GM19452 (cell line): Measurements from ENCODE around the gene ARPIN.
"Not testable (repeated sequence)": the region's sequence is repeated elsewhere in the genome, so short reads cannot be mapped to it uniquely, and the experiment has no call there.

Experiments used
- ATAC-seq: cut with Tn5 transposase; IDR thresholded peaks from one replicate; pipeline ENCODE4 v1.9.1; 2021; ENCODE audit not compliant: unreplicated experiment

Gene ARPIN

DNA sequence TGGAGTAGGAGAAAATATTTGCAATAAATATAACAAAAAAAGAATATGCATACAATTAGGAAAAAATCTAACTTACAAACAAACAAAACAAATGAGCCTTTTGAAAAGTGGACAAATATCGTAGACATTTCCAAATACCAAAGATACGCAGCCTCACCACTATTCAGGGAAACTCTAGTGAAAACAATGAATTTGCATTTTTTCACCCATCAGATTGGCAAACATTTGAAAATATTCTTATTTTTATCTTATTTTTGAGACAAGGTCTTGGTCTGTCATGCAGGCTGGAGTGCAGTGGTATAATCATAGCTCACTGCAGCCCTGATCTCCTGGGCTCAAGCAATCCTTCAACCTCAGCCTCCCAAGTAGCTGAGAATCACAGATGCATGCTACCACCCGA, 34.4 kb downstream of the ARPIN start:
- ATAC-seq = no peak

DNA sequence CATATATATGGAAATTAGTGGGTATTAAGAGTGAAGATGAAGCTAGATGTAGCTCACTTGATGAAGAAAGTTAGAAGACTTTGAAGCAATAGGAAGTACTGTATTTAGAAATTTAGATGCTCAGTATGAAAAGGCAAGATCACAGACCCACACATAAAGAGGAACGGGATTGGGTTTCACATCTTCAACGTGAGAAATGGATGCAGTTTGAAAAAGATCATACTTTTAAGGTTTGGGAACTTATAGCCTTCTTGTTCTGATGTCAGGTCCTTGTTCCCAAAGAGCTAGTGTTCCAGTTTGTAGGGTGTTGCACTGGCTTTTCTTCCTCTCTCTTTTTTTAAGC, 35.7 kb downstream of the ARPIN start:
- ATAC-seq = no peak

DNA sequence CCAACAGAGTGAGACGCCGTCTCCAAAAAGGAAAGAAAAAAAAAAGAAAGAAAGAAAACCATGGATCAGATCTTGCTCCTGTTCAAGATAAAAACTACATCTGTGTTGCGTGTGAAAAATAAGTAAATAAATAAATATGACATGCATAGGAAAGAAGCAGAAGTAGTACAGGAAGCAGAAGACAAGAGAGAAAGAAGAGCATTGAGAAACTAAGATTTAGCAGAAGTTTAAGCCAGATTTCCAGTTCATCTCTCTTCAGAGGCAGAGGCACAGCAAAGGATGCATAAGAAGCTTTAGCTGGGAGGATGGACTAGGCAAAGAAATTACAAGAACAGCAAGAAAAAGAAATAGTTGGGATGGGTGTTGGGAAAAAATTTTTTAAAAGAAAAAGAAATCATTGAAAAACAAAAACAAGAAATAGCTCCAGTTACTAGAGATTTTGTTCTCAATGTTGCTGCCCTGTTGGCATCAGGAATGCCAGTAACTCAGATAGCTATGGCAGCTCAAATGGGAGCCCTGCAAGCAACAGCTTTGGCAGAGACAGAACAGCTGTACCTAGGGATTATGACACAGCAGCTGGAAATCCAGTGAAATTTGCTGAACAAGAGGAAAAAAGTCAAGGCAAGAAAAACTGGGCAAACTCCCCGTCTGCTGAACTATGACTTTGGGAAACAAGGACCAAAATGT, 36.2 kb downstream of the ARPIN start:
- ATAC-seq = no peak

DNA sequence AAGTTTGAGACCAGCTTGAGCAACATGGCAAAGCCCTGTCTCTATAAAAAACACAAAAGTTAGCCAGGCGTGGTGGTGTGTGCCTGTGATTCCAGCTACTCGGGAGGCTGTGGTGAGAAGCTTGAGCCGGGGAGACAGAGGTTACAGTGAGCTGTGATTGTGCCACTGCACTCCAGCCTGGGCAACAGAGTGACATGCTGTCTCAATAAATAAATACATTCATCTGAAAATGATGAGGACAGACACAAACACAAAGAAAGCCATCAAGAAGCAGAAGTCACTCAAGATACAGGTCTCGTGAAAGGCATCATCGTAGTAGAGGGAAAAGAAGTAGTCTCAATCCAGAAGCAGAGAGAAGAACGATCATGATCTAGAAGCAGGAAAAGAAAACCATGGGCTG, 37.0 kb downstream of the ARPIN start:
- ATAC-seq = no peak

DNA sequence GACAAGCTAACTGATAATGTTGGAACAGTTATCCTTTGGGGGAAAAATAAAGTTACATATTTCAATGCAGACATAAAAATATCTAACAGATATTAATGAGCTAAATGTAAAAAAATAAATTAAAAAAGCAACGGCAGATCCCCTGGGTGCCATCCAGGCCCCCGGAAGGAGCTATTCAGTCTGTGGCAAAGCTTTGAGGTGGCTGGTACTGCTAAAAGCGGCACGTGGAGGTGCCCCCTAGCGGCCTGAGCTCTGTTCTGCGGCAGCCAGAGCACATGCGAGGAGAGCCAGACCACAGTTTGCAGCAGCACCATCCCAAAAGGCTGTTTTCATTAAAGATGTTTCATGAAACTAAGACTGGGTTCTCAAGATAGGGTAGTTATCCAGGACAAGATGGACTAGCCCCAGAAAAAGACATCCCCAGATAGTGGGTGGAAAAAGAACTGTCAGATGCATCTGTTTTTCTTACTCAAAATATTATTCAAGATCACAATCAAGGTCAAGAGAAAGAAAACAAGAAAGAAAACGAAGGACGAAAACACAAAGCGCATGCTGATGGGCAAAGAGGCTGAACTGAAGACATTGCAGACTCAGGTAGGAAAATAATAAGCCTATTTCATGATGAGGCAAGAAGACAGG, 37.7 kb downstream of the ARPIN start:
- peak; percentile 93 for ATAC-seq

GRCh38 chr15:89870688-89871288, 42.0 kb downstream of the ARPIN start:
- ATAC-seq = no peak

DNA sequence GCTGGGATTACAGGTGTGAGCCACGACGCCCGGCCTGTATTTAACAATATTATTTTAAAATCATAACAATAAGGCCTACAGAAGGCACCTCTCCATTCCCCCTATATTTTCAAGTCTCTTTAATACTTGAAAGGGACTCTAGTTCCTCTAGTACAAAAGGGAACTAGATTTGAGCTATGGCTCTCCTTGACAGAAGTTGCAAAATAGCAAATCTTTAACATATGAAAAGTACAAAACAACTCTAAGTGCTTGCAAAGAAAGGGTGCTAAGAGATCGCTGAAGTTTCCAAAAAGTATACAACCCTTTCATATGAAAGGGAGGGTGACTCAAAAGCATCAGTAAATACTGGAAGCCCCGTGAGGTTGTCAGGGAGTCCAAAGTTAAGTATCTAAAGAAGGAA, 42.7 kb downstream of the ARPIN start:
- ATAC-seq = no peak

DNA sequence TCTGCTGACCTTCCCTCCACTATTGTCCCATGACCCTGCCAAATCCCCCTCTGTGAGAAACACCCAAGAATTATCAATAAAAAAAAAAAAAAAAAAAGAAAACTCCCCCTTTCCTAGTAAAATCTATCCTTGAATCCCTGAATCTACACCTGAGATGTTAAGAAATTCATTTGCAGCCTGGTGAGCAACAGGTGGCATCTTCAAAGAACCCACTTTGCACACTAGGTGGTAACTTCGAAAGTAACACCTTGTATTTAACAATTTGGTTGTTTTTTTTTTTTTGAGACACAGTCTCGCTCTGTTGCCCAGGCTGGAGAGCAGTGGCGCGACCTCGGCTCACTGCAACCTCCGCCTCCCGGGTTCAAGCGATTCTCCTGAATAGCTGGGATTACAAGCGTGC, 43.3 kb downstream of the ARPIN start:
- not testable (repeated sequence) for ATAC-seq

DNA sequence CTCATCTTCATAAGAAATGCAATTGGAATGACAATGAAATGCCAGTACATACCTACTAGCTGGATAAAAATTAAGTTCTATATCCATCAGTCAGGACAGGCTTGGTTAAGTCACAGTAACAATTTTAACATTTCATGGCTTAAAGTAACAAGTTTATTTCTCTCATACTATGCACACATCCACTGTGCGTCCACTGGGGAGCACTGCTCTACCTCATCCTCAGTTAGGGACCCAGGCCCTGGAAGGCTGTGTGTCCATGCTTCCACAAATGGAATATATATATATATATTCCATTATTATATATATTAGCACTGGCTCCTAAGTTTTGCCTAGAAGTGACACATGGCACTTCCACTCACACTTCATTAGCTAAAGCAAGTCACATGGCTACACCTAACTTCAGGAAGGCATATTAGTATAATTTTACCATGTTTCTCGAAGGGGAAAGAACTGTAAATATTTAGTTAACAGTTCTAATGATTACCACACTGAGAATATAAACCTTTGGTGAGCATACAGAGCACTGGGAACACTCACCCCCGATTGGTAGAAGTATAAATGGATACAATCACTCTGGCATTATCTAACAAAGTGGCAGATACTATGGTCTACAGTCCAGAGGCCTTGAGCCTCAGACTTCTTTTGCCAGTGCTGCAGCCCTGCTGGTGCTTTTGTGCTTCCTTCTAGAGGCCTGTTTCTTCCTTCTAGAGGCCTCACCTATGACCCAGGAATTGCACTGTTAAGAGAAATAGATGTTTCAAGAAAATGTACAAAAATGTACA, 47.6 kb downstream of the ARPIN start:
- no peak for ATAC-seq

- no peak for ATAC-seq
These were observed 48.8 kb downstream of the ARPIN start for GRCh38 chr15:89863918-89864317.

GRCh38 chr15:89860891-89861290, 51.9 kb downstream of the ARPIN start:
- ATAC-seq = no peak

DNA sequence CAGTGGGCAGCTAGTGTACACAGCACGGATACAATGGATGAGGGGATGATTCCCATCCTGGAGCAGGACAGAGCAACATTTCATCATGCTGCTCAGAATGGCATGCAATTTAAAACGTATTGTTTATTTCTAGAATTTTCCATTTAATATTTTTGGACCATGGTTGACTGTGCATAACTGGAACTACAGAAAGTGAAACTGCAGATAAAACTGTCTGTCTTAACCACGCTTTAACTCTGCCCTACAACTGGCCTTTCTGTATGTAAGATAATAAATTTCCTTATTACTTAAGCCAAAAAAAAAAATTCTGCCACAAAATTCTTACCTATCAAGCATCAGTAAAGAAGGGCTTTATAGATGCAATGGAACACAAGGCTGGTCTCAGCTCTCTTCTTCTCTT, 52.3 kb downstream of the ARPIN start:
- ATAC-seq = no peak

DNA sequence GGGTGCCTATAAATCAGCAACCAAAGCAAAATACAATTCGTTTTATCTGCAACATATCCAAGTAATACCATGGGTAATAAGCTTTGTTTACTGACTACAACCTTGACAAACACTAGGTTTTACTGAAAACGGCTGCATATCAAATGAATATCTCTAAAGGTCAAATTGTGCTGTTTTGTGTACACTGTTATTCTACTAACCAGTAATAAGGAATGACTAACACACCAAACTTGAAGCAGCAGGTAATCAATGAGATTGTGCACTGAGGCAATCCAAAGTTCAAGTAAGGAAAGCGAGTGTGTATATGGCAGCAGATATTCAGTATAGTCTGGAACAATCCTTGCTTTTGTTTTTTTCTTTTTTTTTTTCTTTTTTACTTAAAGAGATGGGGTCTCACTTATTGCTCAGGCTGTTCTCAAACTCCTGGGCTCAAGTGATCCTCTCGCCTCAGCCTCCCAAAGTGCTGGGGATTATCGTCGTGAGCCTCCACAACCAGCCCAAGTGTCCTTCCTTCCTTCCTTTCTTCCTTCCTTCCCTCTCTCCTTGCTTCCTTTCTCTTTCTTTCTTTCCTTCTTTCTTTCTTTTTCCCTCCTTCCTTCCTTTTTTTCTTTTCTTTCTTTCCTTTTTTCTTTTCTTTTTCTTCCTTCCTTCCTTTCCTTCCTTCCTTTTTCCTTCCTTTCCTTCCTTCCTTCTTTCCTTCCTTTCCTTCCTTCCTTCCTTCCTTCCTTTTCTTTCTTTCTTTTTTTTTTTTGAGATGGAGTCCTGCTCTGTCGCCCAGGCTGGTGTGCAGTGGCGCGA, 53.9 kb downstream of the ARPIN start:
- no peak for ATAC-seq

GRCh38 chr15:89857673-89858072, 55.1 kb downstream of the ARPIN start:
- no peak for ATAC-seq

DNA sequence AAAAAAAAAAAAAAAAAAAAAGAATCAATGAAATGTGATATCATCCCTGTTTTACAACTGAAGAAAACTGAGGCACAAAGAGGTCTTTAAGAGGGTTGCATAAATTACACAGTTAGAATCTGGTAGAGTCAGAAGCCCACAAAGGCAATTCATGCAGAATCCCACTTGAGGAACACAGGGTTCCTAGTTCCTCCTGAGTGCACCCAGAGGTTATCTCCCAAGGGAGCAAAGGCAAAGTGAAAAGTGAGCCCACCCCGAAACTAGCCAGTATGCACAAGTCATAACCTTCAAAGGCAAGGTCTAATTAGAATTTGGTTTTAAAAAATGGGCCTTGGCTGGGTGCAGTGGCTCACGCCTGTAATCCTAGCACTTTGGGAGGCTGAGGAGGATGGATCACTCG, 56.8 kb downstream of the ARPIN start:
- no peak for ATAC-seq

DNA sequence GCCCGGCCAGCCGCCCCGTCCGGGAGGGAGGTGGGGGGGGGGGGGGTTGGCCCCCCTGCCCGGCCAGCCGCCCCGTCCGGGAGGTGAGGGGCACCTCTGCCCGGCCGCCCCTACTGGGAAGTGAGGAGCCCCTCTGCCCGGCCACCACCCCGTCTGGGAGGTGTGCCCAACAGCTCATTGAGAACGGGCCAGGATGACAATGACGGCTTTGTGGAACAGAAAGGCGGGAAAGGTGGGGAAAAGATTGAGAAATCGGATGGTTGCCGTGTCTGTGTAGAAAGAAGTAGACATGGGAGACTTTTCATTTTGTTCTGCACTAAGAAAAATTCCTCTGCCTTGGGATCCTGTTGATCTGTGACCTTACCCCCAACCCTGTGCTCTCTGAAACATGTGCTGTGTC, 57.9 kb downstream of the ARPIN start:
- ATAC-seq = not testable (repeated sequence)

DNA sequence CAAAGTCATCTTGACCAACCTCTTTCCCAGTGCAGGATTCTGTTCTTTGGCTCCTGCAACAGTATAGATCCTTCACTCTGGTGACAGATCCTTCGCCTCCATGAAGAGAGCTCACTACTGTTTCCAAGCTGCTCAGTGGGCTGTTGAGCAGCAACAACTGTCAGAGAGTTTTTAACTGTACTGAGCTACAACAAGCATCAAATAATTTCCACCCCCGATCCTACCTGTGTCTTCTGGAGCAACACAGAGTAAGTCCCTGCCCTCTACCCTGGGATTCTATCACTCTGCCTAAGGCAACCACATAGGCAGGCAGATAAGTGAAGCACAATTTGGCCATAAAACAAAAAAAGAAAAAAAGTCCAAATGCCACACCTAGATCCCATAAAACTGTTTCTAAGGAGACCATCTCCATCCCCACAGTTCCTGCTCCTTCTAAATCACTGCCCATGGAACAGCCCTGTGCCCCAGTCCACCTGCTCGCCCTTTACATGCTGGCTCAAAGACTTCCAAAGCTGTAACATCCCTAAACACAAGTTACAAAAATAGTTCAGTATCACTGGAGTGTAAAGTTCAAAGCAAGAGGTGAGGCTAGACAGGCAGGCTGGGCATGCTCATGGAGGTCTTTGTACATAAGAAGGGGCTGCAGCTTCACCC, 60.3 kb downstream of the ARPIN start:
- ATAC-seq = no peak

DNA sequence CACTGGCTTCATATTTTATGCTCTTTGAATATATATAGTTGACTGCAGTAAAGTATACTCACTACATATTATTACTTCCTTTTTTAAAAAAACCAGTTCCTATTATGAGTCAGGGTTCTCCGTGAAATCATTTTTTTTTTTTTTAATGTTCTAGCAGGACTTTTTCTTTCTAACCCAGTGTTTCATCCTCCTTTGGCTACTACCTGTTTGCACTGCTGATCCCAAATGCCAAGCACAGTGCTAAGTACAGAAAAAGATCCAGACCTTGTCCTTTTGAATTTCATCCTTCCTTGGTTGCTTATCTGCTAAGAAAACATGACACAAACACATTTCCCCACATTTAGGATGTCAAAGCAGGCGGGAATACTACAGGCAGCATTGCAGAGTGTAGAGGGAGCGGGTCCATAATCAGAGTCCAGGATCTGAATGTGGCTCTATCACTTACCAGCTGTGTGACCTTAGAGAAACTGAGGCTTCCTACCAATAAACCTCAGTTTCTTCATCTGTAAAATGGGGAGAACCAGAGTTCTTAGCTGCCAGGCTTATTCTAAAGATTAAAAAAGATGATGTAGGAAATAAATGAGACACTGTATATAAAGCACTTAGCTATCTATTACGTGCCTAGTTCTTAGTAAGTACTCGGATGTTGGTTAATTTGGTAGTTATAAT, 60.9 kb downstream of the ARPIN start:
- ATAC-seq = peak; percentile 68

- ATAC-seq = no peak
These were observed 63.8 kb downstream of the ARPIN start for GRCh38 chr15:89848970-89849292.

- ATAC-seq = no peak
These were observed 65.7 kb downstream of the ARPIN start for GRCh38 chr15:89847101-89847500.
